ENCODE data around the gene VWC2.

VWC2 gene

GRCh38 chr7:49773218-49773935, at the start of gene VWC2:
Gene VWC2 (plus strand): TSS chr7:49773638. CDS start chr7:49775436, 1,798 bp downstream.
- no peak for DNase-seq

GRCh38 chr7:49724071-49724470, 49.4 kb upstream of the VWC2 start:
- no peak for DNase-seq

- DNase-seq: no peak
Measured at GRCh38 chr7:49731836-49732235, 41.6 kb upstream of the VWC2 start.

DNA sequence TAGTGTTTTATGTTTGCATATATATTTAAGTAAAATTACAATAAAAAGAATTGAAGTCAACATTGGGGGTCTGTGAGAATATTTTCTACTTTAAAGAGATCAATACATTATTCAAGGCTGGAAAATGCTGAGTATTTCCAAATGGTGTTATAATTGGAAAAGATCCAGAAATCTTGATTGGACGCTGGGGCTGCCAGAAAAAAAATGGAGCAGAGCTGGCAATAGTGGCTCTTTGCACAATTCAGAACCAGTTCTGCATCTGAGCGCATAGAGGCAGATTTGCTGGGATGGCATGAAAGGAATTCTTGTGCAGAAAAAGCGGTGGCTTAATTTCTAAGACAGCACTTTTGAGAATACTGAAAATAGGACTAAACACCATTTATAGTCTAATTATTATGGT, 10.8 kb upstream of the VWC2 start:
- DNase-seq: no peak

DNA sequence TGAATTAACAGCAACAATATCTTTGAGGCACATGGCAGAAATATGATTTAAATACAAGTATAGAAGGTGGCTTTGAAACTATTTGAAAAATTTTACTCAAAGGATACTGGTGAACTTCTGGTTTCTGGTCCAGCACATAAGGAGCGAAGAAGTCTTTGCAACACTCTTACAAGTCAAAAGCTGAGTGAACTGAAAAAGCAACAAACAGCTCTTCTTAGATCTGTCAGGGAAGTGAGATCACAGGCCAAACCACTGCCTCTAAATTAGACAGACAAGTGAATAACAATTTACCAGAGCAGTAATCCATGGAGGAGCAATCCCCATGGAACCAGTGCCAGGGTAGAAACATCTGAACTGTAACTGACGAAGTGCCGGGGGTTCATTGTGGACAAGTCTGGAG, 9.6 kb upstream of the VWC2 start:
- no peak for DNase-seq

GRCh38 chr7:49766966-49767365, 6.5 kb upstream of the VWC2 start:
- no peak for DNase-seq

DNA sequence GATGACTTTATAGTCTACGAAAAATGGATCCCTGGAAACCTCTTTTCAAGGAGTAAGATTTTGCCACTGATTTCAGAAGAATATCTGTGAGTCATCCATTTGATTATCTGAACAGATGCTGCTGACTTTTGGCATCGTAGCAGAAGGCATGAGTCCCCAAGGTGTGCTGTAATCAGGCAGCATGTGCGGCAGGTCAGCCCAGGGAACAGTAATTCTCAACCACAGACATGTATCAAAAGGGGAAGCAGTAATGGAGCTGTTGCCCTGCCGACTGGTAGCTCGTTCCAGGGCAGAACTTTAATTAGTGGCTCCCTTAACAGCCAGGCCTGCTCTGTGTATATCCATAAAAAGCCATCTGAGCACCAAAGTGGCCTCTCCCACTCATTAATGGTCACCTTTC, 5.7 kb upstream of the VWC2 start:
- DNase-seq: no peak

DNA sequence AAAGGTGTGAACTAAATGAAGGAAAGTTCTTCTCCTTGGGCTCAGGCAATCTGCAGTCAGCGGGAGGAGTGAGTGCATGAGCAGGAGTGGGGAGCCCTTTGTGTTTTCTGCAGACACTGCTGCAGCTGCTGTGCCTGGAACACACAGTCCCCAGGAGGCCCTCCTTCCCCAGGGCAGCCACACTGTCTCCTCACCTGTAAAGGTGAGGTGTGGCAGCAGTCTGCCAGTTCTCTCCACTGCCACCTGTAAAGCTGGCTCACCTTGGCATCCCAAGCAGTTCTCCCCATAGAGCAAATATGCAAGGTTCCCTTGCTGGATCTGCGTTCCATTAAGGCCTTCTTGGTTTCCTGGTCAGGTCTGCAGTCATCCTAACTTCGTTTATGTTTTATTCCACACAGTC, 5.2 kb upstream of the VWC2 start:
- DNase-seq: no peak

DNA sequence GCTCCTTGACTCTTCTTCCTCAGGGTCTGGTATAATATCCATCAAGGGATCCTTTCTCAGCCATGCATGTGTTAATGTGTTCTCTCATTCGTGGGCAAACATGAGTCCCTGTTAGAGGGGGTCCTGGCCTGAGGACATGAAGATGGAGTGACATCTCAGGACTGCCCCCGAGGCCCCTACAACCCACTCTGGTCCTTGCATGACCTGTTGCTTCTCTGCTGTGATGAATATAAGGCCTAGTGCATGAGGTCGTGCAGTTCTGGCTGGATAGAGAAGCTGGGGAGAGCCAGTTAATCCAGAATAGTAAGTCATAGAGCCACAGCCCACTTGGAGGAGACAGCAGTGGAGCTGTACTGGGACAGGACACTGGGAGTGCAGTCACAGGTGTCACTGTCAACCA, 4.6 kb upstream of the VWC2 start:
- no peak for DNase-seq

DNA sequence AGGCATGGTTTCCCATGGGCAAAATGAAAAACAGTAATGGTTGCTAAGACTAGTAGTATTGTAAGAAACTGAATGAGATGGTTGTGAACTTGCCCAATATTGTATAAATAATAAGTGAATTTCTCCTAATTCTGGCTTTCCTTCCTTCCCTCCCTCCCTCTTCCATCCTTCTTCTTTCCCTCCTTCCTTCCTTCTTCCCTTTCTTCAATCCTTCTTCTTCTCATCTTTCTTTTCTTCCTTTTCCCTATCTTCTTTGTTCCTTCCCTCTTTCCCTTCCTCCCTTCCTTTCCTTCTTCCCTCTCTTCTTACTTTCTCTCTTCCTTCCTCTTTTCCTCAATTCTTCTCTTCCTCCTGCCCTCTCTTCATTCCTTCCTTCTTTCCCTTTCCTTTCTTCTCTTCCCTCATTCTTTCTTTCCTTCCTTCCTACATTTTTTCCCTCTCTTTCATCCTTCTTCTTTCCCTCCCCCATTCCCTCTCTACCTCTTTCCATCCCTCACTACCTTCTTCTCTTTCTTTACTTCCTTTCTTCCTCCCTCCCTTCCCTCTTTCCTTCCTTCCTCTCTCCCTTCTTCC, 4.1 kb upstream of the VWC2 start:
- DNase-seq: no peak

DNA sequence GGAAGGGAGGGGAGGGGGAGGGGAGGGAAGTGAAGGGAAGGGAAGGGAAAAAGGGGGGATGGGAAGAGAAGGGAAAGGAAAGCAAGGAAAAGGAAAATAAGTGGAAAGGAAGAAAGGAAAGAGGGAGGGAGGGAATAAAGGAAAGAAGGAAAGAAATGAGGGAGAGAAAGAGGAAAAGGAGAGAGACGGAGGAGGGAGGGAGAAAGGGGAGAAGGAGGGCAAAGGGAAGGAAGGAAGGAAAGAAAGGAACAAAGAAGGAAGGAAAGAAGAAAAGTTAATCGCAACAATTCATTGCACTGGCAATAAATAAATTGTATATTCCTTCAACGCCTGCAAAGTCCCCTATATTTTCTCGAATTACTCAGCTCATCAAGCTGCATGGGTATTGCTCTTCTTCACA, 2.6 kb upstream of the VWC2 start:
- DNase-seq: no peak

DNA sequence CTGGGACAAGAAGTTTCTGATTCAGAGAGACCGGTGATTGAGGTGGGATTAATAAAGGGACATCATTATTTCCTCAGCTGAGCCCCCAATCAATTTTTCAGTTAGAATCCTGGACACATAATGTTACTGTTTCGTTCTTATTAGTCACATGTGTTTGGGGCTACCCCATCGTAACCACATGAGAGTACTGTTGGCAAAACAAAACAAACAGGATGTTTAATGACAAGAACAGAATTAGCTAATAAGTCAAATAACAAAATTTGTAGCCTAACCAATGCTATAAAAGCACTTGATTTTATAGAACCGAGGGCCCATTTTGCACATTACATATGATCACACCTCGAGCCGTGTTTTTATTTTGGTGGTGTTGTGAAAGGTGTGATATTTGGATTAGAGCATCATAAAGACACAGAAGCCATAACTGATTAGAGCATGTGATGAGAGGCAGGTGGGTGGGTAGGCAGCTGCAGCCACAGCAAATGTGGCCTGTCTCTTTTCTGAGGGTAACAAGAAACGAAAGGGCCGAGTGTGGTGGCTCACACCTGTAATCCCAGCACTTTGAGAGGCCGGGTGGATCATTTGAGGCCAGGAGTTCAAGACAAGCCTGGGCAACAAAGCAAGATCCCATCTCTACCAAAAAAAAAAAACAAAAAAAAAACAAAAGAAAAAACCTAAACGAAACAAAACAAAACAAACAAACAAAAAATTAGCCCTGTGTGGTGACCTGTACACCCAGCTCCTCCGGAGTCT, 1.8 kb upstream of the VWC2 start:
- no peak for DNase-seq

- no peak for DNase-seq
Measured at GRCh38 chr7:49772916-49773217, 571 bp upstream of the VWC2 start.

DNA sequence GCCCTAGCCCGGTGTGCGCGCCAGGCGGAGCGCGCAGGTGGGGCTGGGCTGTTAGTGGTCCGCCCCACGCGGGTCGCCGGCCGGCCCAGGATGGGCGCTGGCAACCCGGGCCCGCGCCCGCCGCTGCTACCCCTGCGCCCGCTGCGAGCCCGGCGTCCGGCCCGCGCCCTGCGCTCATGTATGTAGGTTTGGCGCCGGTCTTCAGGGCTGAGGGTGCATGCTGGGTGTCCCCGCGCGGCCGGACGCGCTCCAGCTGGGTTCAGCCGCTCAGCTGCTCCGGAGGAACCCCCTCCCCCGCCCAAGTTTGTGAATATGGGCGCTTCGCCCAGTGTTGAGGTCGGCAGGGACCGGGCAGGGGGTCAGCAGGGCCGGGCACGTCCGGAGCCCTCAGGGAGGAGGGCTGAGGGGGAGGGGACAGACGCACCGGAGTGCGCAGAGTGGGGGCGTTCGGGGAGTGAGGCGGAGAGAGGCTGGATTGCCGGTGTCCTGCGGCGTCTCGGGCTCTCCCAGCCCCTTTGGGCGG, 559 bp downstream of the VWC2 start:
- DNase-seq: no peak

DNA sequence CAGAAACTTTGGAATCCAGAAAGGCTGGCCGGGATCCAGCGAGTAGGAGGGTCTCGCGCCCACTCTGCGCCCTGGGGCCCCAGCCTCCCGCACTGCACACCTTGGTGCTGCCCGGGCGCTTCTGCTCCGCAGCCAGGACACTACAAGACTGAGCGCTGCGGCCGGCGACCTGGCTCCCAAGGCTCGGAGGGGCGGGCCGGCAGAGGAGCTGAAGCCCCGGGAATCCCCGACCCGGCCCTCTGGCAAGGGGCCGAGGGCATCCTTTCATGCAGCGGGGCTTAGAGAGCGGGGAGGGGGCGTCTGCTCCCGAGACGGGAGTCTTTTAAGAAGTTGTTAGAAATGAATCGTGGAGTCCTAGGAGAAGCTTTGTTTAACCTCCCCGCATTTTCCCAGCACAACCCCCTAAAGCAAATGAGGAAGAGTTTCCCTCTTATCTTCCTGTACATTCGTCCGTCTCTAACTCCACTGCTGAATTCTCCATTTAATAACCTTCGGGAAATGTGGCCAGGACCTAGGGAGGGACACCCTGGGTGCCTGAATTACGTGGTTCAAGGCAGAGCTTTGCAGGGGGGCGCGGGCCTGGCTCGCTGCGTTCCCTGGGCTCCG, 1.1 kb downstream of the VWC2 start:
- DNase-seq: no peak

DNA sequence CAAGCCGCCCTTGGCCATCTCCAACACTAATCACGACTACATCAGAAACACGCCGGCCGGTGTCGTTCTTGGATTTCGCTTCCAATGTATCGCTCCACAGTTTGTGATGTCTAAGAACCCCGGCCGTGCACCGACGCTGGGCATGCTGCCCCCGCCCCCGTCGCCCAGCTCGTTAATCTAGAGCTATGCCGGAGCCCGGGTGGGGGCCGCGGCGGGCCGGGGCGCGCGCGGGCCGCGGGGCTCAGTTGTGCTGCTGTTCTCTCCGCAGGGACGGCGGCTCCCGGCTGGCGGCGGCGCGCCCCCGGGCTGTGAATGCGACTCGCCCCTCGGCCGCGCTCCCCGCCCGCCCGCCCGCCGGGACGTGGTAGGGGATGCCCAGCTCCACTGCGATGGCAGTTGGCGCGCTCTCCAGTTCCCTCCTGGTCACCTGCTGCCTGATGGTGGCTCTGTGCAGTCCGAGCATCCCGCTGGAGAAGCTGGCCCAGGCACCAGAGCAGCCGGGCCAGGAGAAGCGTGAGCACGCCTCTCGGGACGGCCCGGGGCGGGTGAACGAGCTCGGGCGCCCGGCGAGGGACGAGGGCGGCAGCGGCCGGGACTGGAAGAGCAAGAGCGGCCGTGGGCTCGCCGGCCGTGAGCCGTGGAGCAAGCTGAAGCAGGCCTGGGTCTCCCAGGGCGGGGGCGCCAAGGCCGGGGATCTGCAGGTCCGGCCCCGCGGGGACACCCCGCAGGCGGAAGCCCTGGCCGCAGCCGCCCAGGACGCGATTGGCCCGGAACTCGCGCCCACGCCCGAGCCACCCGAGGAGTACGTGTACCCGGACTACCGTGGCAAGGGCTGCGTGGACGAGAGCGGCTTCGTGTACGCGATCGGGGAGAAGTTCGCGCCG, 1.9 kb downstream of the VWC2 start:
- no peak for DNase-seq

DNA sequence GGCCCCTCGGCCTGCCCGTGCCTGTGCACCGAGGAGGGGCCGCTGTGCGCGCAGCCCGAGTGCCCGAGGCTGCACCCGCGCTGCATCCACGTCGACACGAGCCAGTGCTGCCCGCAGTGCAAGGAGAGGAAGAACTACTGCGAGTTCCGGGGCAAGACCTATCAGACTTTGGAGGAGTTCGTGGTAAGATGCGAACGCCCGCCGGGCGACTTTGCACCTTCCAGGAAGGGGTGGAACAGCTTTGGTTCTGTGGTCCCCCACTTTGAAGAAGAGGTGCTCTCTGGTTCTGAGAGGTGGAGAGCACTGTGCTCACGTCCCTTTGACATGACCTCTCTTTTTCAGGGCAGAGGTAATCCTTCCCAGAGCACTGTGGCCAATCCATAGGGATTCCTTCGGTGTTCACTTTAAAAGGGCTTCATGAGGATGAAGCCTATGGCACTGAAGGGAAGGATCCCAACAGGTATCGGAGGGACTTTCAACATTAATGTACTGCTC, 2.6 kb downstream of the VWC2 start:
- DNase-seq: no peak

DNA sequence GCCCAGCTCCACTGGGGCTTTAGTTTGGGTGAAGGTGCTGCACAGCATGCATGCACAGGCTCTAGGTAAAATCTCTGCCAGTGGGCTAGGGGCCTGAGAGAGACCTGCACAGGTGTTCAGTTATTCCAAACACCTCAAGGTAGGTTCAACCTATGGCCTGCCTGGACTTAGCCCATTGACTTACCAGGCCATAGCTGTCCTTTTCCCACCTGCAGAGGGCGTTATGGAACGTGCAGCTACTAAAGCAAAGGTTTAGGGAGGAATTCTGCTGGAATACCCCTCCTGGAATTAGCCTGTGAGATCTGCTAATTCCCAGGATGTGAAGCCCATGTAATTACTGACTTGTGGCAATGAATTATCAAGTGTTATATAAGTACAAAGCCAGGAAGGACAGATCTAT, 3.6 kb downstream of the VWC2 start:
- no peak for DNase-seq

GRCh38 chr7:49778731-49779270, 5.4 kb downstream of the VWC2 start:
- no peak for DNase-seq

GRCh38 chr7:49780953-49781352, 7.5 kb downstream of the VWC2 start:
- no peak for DNase-seq

GRCh38 chr7:49781996-49782395, 8.6 kb downstream of the VWC2 start:
- DNase-seq: no peak

- no peak for DNase-seq
Measured at GRCh38 chr7:49783446-49783845, 10.0 kb downstream of the VWC2 start.
